ENCODE results near the gene SSX2IP. TPM values are rescaled to one million over a fixed set of nuclear protein-coding genes. Genes with fewer than 3 reads are reported as not detected.

Gene SSX2IP
- total RNA-seq, 2 experiments from 2014 or later = 5.5 to 6.0 TPM

GRCh38 chr1:84702143-84702542 is 11.9 kb upstream of the SSX2IP start:
- ChIA-PET CTCF (no interaction called here), POLR2A (interaction anchor here (1.5 kb wide), 1 partner anchor 9 kb away, joined by 6 read pairs; no protein-coding TSS in a partner anchor)
- no peak overlapping the region for H3K4me3 Mint-ChIP-seq
- no peaks in the 10 kb centered on the region for H3K36me3 Mint-ChIP-seq (ENCODE audit: low read depth)
- ATAC-seq (ENCODE audit: poor library complexity) (no peak), DNase-seq (no peak)
- H3K27me3 ChIP-seq (ENCODE audit: control insufficient read depth in 1 of 2, insufficient read depth in 2 of 2, low read length in 2 of 2) = peaks cover 0 to 9% of the 10 kb centered on the region in 2 experiments
- H3K27ac ChIP-seq (ENCODE audit: low read depth in 1 of 2, low read length in 2 of 2) = no peak overlapping the region
- no peaks in the 10 kb centered on the region for H3K36me3 ChIP-seq (ENCODE audit: insufficient read depth, low read length)
- no peaks in the 10 kb centered on the region for H3K9me3 ChIP-seq (ENCODE audit: control insufficient read depth in 1 of 2, insufficient read depth in 1 of 2, low read length in 2 of 2)
- H3K4me3 ChIP-seq (ENCODE audit: low read length) = no peak overlapping the region
- no peaks in the 10 kb centered on the region for H3K4me1 ChIP-seq (ENCODE audit: insufficient read depth, low read length)
- H3K4me1 Mint-ChIP-seq (ENCODE audit: low read depth) = peaks cover 28% of the 10 kb centered on the region
- peaks cover 18% of the 10 kb centered on the region for H3K27me3 Mint-ChIP-seq
- no peak for TF ChIP-seq CTCF (IDR thresholded peaks at IDR 0.05)
- no peak overlapping the region for H3K27ac Mint-ChIP-seq
- intact Hi-C loops (cut with DNase I, micrococcal nuclease) = no loop called here
- no peaks in the 10 kb centered on the region for H3K9me3 Mint-ChIP-seq

- CTCF ChIA-PET = interaction anchor here (1.3 kb wide), 1 partner anchor 23 kb away, joined by 4 read pairs; no protein-coding TSS in a partner anchor
- no peak for DNase-seq
- H3K9me3 Mint-ChIP-seq = no peaks in the 10 kb centered on the region
- Histone ChIP-seq H3K9me3 (ENCODE audit: control insufficient read depth in 1 of 2, insufficient read depth in 1 of 2, low read length in 2 of 2) (no peaks in the 10 kb centered on the region), H3K27ac (ENCODE audit: low read depth in 1 of 2, low read length in 2 of 2) (no peak overlapping the region), H3K36me3 (ENCODE audit: insufficient read depth, low read length) (no peaks in the 10 kb centered on the region), H3K4me1 (ENCODE audit: insufficient read depth, low read length) (no peaks in the 10 kb centered on the region), H3K4me3 (ENCODE audit: low read length) (no peak overlapping the region), H3K27me3 (ENCODE audit: control insufficient read depth in 1 of 2, insufficient read depth in 2 of 2, low read length in 2 of 2) (peaks cover 0 to 9% of the 10 kb centered on the region in 2 experiments)
- POLR2A ChIA-PET = interaction anchor here (1.5 kb wide), 1 partner anchor 8 kb away, joined by 6 read pairs; no protein-coding TSS in a partner anchor
- no peak overlapping the region for H3K4me3 Mint-ChIP-seq
- TF ChIP-seq CTCF (IDR thresholded peaks at IDR 0.05) = no peak
- peaks cover 18% of the 10 kb centered on the region for H3K27me3 Mint-ChIP-seq
- ATAC-seq (ENCODE audit: poor library complexity) = no peak
- no peak overlapping the region for H3K27ac Mint-ChIP-seq
- H3K4me1 Mint-ChIP-seq (ENCODE audit: low read depth) = peaks cover 28% of the 10 kb centered on the region
- H3K36me3 Mint-ChIP-seq (ENCODE audit: low read depth) = no peaks in the 10 kb centered on the region
- intact Hi-C loops (cut with DNase I, micrococcal nuclease) = no loop called here
Observed at GRCh38 chr1:84701376-84701775, 11.1 kb upstream of the SSX2IP start.

- peak in 1 of 14 experiments; percentile 19 for DNase-seq
- Histone ChIP-seq H3K9me3 (ENCODE audit: control insufficient read depth in 1 of 2, insufficient read depth in 1 of 2, low read length in 2 of 2) (no peaks in the 10 kb centered on the region), H3K36me3 (ENCODE audit: insufficient read depth, low read length) (no peaks in the 10 kb centered on the region), H3K27me3 (ENCODE audit: control insufficient read depth in 1 of 2, insufficient read depth in 2 of 2, low read length in 2 of 2) (peaks cover 0 to 9% of the 10 kb centered on the region in 2 experiments), H3K27ac (ENCODE audit: low read depth in 1 of 2, low read length in 2 of 2) (no peak overlapping the region), H3K4me3 (ENCODE audit: low read length) (no peak overlapping the region), H3K4me1 (ENCODE audit: insufficient read depth, low read length) (no peaks in the 10 kb centered on the region)
- CTCF ChIA-PET = no interaction called here
- intact Hi-C loops (cut with DNase I, micrococcal nuclease) = no loop called here
- TF ChIP-seq CTCF (IDR thresholded peaks at IDR 0.05) = no peak
- POLR2A ChIA-PET = no interaction called here
- Mint-ChIP-seq H3K4me1 (ENCODE audit: low read depth) (peaks cover 28% of the 10 kb centered on the region), H3K36me3 (ENCODE audit: low read depth) (no peaks in the 10 kb centered on the region), H3K27me3 (peaks cover 18% of the 10 kb centered on the region), H3K9me3 (no peaks in the 10 kb centered on the region), H3K27ac (no peak overlapping the region), H3K4me3 (no peak overlapping the region)
- no peak for ATAC-seq (ENCODE audit: poor library complexity)
Observed at GRCh38 chr1:84700070-84700469, 9.8 kb upstream of the SSX2IP start.
